NT2/D1 (cell line): ENCODE measurements around the gene POLR2H.

ENCODE experiments used
- DNase-seq: peaks from one replicate; pipeline ENCODE4 v3.0.0-alpha.2; 2011; ENCODE audit warnings: low read depth, low spot score
- H3K27me3 ChIP-seq: 2 replicates; pipeline ENCODE4 v1.6.0; 2011; ENCODE audit warnings: mild to moderate bottlenecking; ENCODE audit not compliant: insufficient read length, insufficient read depth
- H3K36me3 ChIP-seq: 2 replicates; pipeline ENCODE4 v1.6.1; 2011; ENCODE audit warnings: mild to moderate bottlenecking, low read length, mixed read lengths; ENCODE audit not compliant: insufficient read depth, insufficient read length
- H3K4me1 ChIP-seq: 2 replicates; pipeline ENCODE4 v1.5.1; 2011; ENCODE audit not compliant: insufficient read depth, insufficient read length
- H3K4me3 ChIP-seq: 2 replicates; pipeline ENCODE4 v1.5.1; 2011; ENCODE audit warnings: low read depth; ENCODE audit not compliant: insufficient read length
- H3K9ac ChIP-seq: 2 replicates; pipeline ENCODE4 v1.6.0; 2011; ENCODE audit warnings: low read depth; ENCODE audit not compliant: insufficient read length
- H3K9me3 ChIP-seq: 2 replicates; pipeline ENCODE4 v1.5.1; 2011; ENCODE audit warnings: mild to moderate bottlenecking, low read length; ENCODE audit not compliant: insufficient read depth
- SUZ12 ChIP-seq: IDR thresholded peaks from 2 replicates; pipeline ENCODE4 v1.6.1; 2011; ENCODE audit not compliant: insufficient read length, insufficient read depth; ENCODE audit errors: extremely low read depth
- YY1 ChIP-seq: IDR thresholded peaks from 2 replicates; pipeline ENCODE4 v1.6.1; 2011; ENCODE audit not compliant: insufficient read length, insufficient read depth
- ZNF274 ChIP-seq: IDR thresholded peaks from 2 replicates; pipeline ENCODE4 v1.6.1; 2011; ENCODE audit warnings: mild to moderate bottlenecking, low read depth, low read length

The POLR2H gene

DNA sequence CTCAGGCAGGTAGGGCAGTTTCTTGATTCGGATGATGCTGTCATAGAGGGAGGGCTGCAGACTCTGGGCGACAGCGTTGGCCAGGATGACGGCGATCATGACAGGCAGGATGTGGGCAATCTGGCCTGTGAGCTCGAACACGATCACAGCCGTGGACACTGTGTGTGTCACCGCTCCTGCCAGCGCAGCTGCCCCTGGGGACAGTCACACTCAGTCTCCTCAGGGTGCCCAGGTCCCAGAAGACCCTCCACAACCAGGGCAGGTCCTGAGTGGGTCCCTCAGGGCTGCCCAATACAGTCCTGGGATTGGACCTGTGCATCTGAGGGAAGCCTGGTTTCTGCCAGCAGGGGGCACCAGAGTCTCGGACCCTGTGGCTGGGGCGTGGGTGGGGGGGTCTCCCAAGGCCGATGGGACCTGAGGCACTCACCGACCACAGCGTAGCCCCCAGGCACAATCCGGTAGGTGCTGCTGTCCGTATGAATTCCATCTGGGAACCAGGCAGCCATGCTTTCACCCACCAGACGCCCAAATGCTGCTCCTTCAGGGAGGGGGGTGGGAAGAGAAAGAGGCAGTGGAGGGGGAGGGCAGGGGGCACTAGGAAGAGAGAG lies 7.3 kb upstream of the POLR2H start:
- Histone ChIP-seq H3K9me3 (no peaks in the 10 kb centered on the region), H3K9ac (peak overlapping the region; percentile 27), H3K4me3 (no peak overlapping the region), H3K36me3 (peaks cover 83% of the 10 kb centered on the region), H3K4me1 (peaks cover 31% of the 10 kb centered on the region), H3K27me3 (no peaks in the 10 kb centered on the region)
- TF ChIP-seq YY1, result no peak
- TF ChIP-seq ZNF274, result no peak
- TF ChIP-seq SUZ12, result no peak
- DNase-seq, result no peak

DNA sequence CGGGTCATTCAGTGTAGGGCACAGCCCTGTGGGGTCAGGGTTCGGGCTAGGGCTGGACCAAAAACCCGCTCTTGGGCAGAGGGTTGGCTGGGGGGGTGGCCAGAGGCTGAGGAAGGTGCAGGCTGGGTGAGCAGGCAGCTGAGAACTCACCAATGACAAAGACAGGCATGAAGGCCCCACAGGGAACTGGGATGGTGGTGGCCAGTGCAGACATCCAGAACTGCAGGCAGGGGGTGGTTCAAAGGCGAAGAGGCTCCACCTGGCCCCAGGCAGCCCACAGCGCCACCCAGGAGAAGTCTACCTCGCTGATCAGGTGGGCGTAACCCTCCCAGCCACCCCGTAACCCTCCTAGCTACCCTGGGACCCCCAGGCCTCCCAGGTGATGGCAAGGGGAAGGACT lies 6.8 kb upstream of the POLR2H start:
- Histone ChIP-seq H3K9me3 (no peaks in the 10 kb centered on the region), H3K4me1 (peaks cover 36% of the 10 kb centered on the region), H3K36me3 (peaks cover 78% of the 10 kb centered on the region), H3K4me3 (no peak overlapping the region), H3K27me3 (no peaks in the 10 kb centered on the region), H3K9ac (no peak overlapping the region)
- no peak for DNase-seq
- TF ChIP-seq SUZ12 (no peak), YY1 (no peak), ZNF274 (no peak)

GRCh38 chr3:184355261-184356040 lies 6.1 kb upstream of the POLR2H start:
- no peaks in the 10 kb centered on the region for H3K27me3 ChIP-seq
- DNase-seq, result no peak
- H3K4me1 ChIP-seq, result peaks cover 39% of the 10 kb centered on the region
- H3K9me3 ChIP-seq, result no peaks in the 10 kb centered on the region
- H3K36me3 ChIP-seq, result peaks cover 76% of the 10 kb centered on the region
- no peak for TF ChIP-seq ZNF274
- TF ChIP-seq YY1, result no peak
- no peak for TF ChIP-seq SUZ12
- no peak overlapping the region for H3K9ac ChIP-seq
- no peak overlapping the region for H3K4me3 ChIP-seq

DNA sequence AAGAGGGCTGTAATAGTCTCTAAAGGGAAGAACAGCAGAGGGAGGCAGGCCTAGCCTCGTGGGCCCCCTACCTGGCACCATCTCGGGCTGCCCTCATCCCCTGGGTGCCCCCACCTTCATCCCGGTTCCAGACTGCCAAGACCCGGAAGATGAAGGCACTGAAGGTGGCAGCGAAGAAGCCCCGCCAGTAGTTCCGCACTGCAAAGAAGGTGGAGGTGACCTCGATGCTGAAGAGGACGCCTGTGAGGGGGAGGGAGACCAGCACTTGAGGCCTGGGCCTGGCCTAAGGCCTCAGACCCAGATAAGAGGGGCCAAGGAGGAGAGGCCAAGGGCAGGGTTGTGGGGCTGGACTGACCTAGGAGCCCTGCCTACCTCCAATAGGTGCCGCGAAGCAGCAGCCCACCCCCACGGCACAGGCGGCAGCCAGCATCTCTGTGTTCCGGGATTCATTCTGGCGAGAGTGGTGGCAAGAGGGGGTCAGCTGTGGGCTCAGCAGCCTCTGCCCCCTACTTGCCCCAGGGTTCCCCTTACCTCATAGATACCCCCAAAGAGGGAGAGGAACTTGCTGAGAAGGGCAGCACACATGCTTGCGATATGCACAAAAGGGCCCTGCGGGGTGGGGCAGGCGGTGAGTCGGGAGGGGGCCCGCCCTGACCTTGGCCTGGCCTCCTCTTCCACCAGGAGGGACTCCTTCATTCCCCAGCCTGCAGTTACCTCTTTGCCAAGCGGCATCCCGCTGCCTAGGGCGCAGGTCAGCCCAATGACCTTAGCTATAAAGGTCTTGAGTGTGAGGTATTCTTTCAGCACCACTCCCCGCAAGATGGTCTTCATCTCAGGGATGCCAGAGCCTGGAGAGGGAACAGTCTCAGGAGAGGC lies 4.0 kb upstream of the POLR2H start:
- no peak for DNase-seq
- Histone ChIP-seq H3K27me3 (no peaks in the 10 kb centered on the region), H3K9me3 (no peaks in the 10 kb centered on the region), H3K4me1 (peaks cover 29% of the 10 kb centered on the region), H3K9ac (no peak overlapping the region), H3K4me3 (no peak overlapping the region), H3K36me3 (peaks cover 62% of the 10 kb centered on the region)
- TF ChIP-seq ZNF274 (no peak), YY1 (no peak), SUZ12 (no peak)

- H3K4me1 ChIP-seq, result peaks cover 29% of the 10 kb centered on the region
- TF ChIP-seq ZNF274 (no peak), SUZ12 (no peak), YY1 (no peak)
- H3K4me3 ChIP-seq, result no peak overlapping the region
- H3K27me3 ChIP-seq, result no peaks in the 10 kb centered on the region
- peaks cover 55% of the 10 kb centered on the region for H3K36me3 ChIP-seq
- DNase-seq, result no peak
- no peaks in the 10 kb centered on the region for H3K9me3 ChIP-seq
- H3K9ac ChIP-seq, result no peak overlapping the region
Observed at GRCh38 chr3:184358124-184358767, 3.3 kb upstream of the POLR2H start.

- peak overlapping the region; percentile 43 for H3K9ac ChIP-seq
Observed at GRCh38 chr3:184358921-184359350, 2.6 kb upstream of the POLR2H start.

More at GRCh38 chr3:184358921-184359350, 2.6 kb upstream of the POLR2H start:
- Histone ChIP-seq H3K27me3 (no peaks in the 10 kb centered on the region), H3K9me3 (no peaks in the 10 kb centered on the region), H3K4me3 (no peak overlapping the region), H3K36me3 (peaks cover 54% of the 10 kb centered on the region), H3K4me1 (peaks cover 25% of the 10 kb centered on the region)
- TF ChIP-seq ZNF274 (no peak), SUZ12 (no peak), YY1 (no peak)
- no peak for DNase-seq
